Panc1 (cell line): Measurements from ENCODE around the gene CRYBG1. TPM values are rescaled to one million over a fixed set of nuclear protein-coding genes. Genes with fewer than 3 reads are reported as not detected.

Experiments
- ATAC-seq: fragments of 200-7000 bp; cut with Tn5 transposase; 2 replicates; pipeline ENCODE4 v1.9.1; 2020; ENCODE audit warnings: mild to moderate bottlenecking, moderate library complexity
- BruUV-seq: library from RNA; stranded (reverse); fragments of 400-500 nt; replicated peaks from 2 replicates; lab custom pipeline; 2021; lab: Mats Ljungman, UMichigan
- CTCF ChIA-PET: fragments of 300-600 bp; sonication (Branson Sonifier 250); formaldehyde crosslinking; loops from one replicate; lab custom pipeline; 2022; ENCODE audit warnings: antibody characterized with exemption; lab: Charles Lee
- POLR2A ChIA-PET: fragments of 300-600 bp; sonication (Branson Sonifier 250); formaldehyde crosslinking; loops from one replicate; lab custom pipeline; 2022; ENCODE audit warnings: antibody characterized with exemption; lab: Charles Lee
- DNase-seq: peaks from one replicate; pipeline ENCODE4 v3.0.0-alpha.2; 2010; ENCODE audit warnings: low read depth, low spot score
- H3K27ac ChIP-seq: 2 replicates; pipeline ENCODE4 v1.5.1; 2011; ENCODE audit warnings: mild to moderate bottlenecking, low read length, inconsistent platforms
- H3K27me3 ChIP-seq: fragments of 200-500 bp; sonication (Bioruptor generic); 2 replicates; pipeline ENCODE4 v1.6.0; 2014; ENCODE audit warnings: low read length, inconsistent platforms; ENCODE audit not compliant: control insufficient read depth, insufficient read depth
- H3K36me3 ChIP-seq: fragments of 200-500 bp; sonication (Bioruptor generic); 2 replicates; pipeline ENCODE4 v1.5.1; 2014; ENCODE audit warnings: inconsistent platforms, mild to moderate bottlenecking, low read length, moderate library complexity; ENCODE audit not compliant: control insufficient read depth, insufficient read depth
- H3K4me1 ChIP-seq: 2 replicates; pipeline ENCODE4 v1.5.1; 2011; ENCODE audit warnings: inconsistent platforms, mild to moderate bottlenecking, low read length, moderate library complexity; ENCODE audit not compliant: control insufficient read depth, insufficient read depth
- H3K4me3 ChIP-seq, 2 experiments: 2 replicates each; pipeline ENCODE4 v1.5.1; 2011 to 2012; ENCODE audit warnings: low read depth in 2 of 2, low read length in 2 of 2, mild to moderate bottlenecking in 2 of 2, inconsistent platforms in 1 of 2, moderate library complexity in 1 of 2
- H3K9me3 ChIP-seq: fragments of 200-500 bp; sonication (Bioruptor generic); 2 replicates; pipeline ENCODE4 v1.5.1; 2014; ENCODE audit warnings: low read depth, mild to moderate bottlenecking, inconsistent platforms, low read length, moderate library complexity; ENCODE audit not compliant: control insufficient read depth, insufficient read depth
- POLR2AphosphoS5 ChIP-seq: IDR thresholded peaks from 2 replicates; pipeline ENCODE4 v1.6.1; 2012; ENCODE audit warnings: mild to moderate bottlenecking, low read depth, low read length, moderate library complexity
- SIN3A ChIP-seq: IDR thresholded peaks from 2 replicates; pipeline ENCODE4 v1.6.1; 2012; ENCODE audit warnings: low read depth, mild to moderate bottlenecking, low read length, moderate library complexity, borderline replicate concordance; ENCODE audit not compliant: insufficient read depth
- TCF7L2 ChIP-seq: IDR thresholded peaks from 2 replicates; pipeline ENCODE4 v1.6.1; 2011; ENCODE audit warnings: mild to moderate bottlenecking, low read depth, low read length, inconsistent platforms
- in situ Hi-C: cut with HindIII; loops from 2 replicates; pipeline ENCODE4 v1.10.0; 2016; ENCODE audit warnings: low sequenced_read_pairs, low pct_unique_long_range_greater_than_20kb
- intact Hi-C: fragments of 100-400 bp; cut with micrococcal nuclease; formaldehyde crosslinking; loops from one replicate; pipeline ENCODE4 v1.10.0; 2022; ENCODE audit not compliant: unreplicated experiment
- total RNA-seq: library from RNA; stranded (reverse); gene quantifications from one replicate; pipeline ENCODE4 v1.2.1, GENCODE V29; 2021; ENCODE audit not compliant: unreplicated experiment
- TF ChIP-seq, protein P1 (sequence below), 2 experiments: IDR thresholded peaks; 2 replicates each; pipeline ENCODE4 v1.6.1; 2011 to 2012; ENCODE audit warnings: low read depth in 2 of 2, control low read depth in 1 of 2, low read length in 1 of 2, mild to moderate bottlenecking in 1 of 2, moderate library complexity in 1 of 2; ENCODE audit not compliant: insufficient read depth in 1 of 2
- TF ChIP-seq, protein P2 (sequence below): fragments of 450-650 bp; IDR thresholded peaks from 2 replicates; pipeline ENCODE4 v1.5.1; 2017; ENCODE audit warnings: mild to moderate bottlenecking

Gene CRYBG1
- total RNA-seq, 1 experiment from 2014 or later = 32.3 TPM

DNA sequence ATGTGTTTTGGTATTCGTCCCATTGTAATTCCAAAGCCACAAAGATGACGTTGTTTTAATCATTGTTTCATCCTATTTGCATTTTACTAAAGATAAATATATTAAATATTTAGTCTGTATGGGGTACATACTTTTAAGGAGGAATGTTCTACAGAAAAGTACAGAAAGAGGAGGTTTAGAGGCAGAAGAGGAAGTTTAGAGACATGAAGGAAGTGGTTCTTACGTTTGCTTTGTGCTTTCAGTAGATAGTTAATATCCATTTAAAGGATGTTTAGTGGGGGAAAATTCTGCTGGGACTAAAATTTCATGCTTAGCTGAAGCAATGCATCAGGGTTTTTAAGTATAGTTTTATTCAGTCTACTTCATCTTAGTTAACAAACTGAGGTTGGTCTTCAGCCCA, 116.6 kb downstream of the CRYBG1 start:
- H3K4me3 ChIP-seq = no peak overlapping the region
- ATAC-seq = no peak
- no peak for DNase-seq
- no peaks in the 10 kb centered on the region for H3K36me3 ChIP-seq
- no peaks in the 10 kb centered on the region for H3K9me3 ChIP-seq
- no peak overlapping the region for H3K27ac ChIP-seq
- CTCF ChIA-PET = no interaction called here
- no peaks in the 10 kb centered on the region; the same call in 1 of the 2 replicates for H3K27me3 ChIP-seq
- BruUV-seq = no TSS peak
- TF ChIP-seq, protein P1, sequence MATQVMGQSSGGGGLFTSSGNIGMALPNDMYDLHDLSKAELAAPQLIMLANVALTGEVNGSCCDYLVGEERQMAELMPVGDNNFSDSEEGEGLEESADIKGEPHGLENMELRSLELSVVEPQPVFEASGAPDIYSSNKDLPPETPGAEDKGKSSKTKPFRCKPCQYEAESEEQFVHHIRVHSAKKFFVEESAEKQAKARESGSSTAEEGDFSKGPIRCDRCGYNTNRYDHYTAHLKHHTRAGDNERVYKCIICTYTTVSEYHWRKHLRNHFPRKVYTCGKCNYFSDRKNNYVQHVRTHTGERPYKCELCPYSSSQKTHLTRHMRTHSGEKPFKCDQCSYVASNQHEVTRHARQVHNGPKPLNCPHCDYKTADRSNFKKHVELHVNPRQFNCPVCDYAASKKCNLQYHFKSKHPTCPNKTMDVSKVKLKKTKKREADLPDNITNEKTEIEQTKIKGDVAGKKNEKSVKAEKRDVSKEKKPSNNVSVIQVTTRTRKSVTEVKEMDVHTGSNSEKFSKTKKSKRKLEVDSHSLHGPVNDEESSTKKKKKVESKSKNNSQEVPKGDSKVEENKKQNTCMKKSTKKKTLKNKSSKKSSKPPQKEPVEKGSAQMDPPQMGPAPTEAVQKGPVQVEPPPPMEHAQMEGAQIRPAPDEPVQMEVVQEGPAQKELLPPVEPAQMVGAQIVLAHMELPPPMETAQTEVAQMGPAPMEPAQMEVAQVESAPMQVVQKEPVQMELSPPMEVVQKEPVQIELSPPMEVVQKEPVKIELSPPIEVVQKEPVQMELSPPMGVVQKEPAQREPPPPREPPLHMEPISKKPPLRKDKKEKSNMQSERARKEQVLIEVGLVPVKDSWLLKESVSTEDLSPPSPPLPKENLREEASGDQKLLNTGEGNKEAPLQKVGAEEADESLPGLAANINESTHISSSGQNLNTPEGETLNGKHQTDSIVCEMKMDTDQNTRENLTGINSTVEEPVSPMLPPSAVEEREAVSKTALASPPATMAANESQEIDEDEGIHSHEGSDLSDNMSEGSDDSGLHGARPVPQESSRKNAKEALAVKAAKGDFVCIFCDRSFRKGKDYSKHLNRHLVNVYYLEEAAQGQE (IDR thresholded peaks at IDR 0.05; ENCODE audit: insufficient read depth in 1 of 2, low read depth in 2 of 2, low read length in 1 of 2) = no peak
- TF ChIP-seq SIN3A (no peak), POLR2AphosphoS5 (no peak), TCF7L2 (no peak)
- TF ChIP-seq, protein P2, sequence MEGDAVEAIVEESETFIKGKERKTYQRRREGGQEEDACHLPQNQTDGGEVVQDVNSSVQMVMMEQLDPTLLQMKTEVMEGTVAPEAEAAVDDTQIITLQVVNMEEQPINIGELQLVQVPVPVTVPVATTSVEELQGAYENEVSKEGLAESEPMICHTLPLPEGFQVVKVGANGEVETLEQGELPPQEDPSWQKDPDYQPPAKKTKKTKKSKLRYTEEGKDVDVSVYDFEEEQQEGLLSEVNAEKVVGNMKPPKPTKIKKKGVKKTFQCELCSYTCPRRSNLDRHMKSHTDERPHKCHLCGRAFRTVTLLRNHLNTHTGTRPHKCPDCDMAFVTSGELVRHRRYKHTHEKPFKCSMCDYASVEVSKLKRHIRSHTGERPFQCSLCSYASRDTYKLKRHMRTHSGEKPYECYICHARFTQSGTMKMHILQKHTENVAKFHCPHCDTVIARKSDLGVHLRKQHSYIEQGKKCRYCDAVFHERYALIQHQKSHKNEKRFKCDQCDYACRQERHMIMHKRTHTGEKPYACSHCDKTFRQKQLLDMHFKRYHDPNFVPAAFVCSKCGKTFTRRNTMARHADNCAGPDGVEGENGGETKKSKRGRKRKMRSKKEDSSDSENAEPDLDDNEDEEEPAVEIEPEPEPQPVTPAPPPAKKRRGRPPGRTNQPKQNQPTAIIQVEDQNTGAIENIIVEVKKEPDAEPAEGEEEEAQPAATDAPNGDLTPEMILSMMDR = no peak
- intact Hi-C loops (no loop called here), in situ Hi-C loops (no loop called here)
- H3K4me1 ChIP-seq = no peaks in the 10 kb centered on the region
- POLR2A ChIA-PET = no interaction called here

DNA sequence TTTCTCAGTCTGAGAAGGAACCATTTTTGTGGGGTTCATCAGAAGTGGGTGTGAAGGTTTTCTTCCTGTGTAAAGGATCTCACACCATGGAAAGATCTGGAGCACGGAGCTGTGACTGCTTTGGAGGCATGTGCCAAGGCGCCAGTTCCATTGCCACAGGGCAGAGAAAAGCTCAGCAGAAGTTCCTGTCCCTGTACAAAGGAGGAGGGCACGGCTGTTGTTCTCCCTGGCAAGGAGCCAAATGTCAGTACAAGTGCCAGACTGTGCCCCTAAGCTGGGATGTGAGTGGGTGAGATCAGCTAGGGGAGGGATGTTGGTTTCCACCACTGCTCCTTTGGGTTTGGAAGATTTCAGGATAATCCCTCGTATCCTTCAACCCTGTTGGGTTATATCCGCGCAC, 117.3 kb downstream of the CRYBG1 start:
- no peak for ATAC-seq
- Histone ChIP-seq H3K27me3 (no peaks in the 10 kb centered on the region; the same call in 1 of the 2 replicates), H3K36me3 (no peaks in the 10 kb centered on the region), H3K27ac (no peak overlapping the region), H3K4me3 (no peak overlapping the region), H3K9me3 (no peaks in the 10 kb centered on the region), H3K4me1 (no peaks in the 10 kb centered on the region)
- TF ChIP-seq TCF7L2 (no peak), POLR2AphosphoS5 (no peak), SIN3A (no peak)
- TF ChIP-seq, protein P2 = no peak
- TF ChIP-seq, protein P1 (IDR thresholded peaks at IDR 0.05; ENCODE audit: insufficient read depth in 1 of 2, low read depth in 2 of 2, low read length in 1 of 2) = no peak
- in situ Hi-C loops = no loop called here
- no TSS peak for BruUV-seq
- CTCF ChIA-PET = no interaction called here
- POLR2A ChIA-PET = interaction anchor here (0.5 kb wide), 1 partner anchor 26 kb away, joined by 7 read pairs; no protein-coding TSS in a partner anchor
- no peak for DNase-seq
- intact Hi-C loops = no loop called here
